ENCODE data around the gene FCHSD2. TPM values are rescaled to one million over a fixed set of nuclear protein-coding genes. Genes with fewer than 3 reads are reported as not detected.

The FCHSD2 gene
- total and polyA plus RNA-seq, 9 donors, result 18.6 to 68.5 (median 53.8) TPM

DNA sequence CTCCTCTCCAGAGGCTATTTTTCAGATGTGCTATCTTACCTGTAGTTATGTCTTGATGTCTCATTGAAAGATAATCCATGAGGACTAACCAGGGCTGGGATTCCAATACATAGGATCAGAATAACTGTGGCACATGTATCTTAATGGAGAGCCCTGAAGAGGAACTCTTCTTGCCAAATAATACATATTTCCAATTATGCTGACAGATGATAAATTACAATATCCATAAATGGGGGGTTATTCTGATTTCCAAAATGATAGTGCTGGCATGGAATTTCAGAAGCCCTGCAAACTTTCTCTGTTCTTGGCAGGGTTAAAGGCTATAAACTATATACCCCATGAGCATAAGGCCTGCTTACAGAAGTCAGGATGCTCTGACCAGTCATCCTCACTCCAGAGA lies 173.7 kb downstream of the FCHSD2 start:
- intact Hi-C loops (cut with DNase I), result no loop called here

DNA sequence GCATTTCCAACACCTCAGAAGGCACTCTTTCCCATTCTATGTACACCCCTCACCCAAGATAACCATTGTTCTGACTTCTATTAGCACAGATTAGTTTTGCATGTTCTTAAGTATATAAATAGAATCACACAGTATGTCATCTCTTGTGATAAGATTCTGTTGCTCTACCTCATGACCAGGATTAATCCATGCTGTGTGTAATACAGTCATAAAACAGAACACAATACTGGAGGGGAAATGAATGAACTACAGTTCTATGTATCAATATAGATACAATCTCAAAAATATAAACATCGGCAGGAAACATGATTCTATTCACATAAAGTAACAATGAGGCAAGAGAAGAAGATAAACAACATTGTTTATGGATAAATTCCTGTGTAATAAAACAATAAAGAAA lies 176.4 kb downstream of the FCHSD2 start:
- Histone ChIP-seq H3K4me1 (ENCODE audit: insufficient read depth) (peaks cover 2% of the 10 kb centered on the region), H3K9me3 (no peaks in the 10 kb centered on the region), H3K36me3 (no peaks in the 10 kb centered on the region), H3K27me3 (no peaks in the 10 kb centered on the region), H3K4me3 (no peak overlapping the region), H3K27ac (no peak overlapping the region)
- no peak for DNase-seq
- intact Hi-C loops (cut with DNase I), result no loop called here
- 76 to 88% (median 79%) methylated on average over 1 of the region's 1 CpG for WGBS, 3 donors
- TF ChIP-seq EP300 (IDR thresholded peaks at IDR 0.05) (no peak), POLR2A (IDR thresholded peaks at IDR 0.05) (no peak)
- TF ChIP-seq, protein P1, sequence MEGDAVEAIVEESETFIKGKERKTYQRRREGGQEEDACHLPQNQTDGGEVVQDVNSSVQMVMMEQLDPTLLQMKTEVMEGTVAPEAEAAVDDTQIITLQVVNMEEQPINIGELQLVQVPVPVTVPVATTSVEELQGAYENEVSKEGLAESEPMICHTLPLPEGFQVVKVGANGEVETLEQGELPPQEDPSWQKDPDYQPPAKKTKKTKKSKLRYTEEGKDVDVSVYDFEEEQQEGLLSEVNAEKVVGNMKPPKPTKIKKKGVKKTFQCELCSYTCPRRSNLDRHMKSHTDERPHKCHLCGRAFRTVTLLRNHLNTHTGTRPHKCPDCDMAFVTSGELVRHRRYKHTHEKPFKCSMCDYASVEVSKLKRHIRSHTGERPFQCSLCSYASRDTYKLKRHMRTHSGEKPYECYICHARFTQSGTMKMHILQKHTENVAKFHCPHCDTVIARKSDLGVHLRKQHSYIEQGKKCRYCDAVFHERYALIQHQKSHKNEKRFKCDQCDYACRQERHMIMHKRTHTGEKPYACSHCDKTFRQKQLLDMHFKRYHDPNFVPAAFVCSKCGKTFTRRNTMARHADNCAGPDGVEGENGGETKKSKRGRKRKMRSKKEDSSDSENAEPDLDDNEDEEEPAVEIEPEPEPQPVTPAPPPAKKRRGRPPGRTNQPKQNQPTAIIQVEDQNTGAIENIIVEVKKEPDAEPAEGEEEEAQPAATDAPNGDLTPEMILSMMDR (IDR thresholded peaks at IDR 0.05), result no peak

More for the DNA sequence above, 173.7 kb downstream of the FCHSD2 start:
- TF ChIP-seq EP300 (IDR thresholded peaks at IDR 0.05) (no peak), POLR2A (IDR thresholded peaks at IDR 0.05) (no peak)
- TF ChIP-seq, protein P1 (IDR thresholded peaks at IDR 0.05), result no peak
- H3K27ac ChIP-seq, result no peak overlapping the region
- DNase-seq, result no peak
- no peaks in the 10 kb centered on the region for H3K27me3 ChIP-seq
- H3K9me3 ChIP-seq, result no peaks in the 10 kb centered on the region
- H3K36me3 ChIP-seq, result no peaks in the 10 kb centered on the region
- H3K4me1 ChIP-seq (ENCODE audit: insufficient read depth), result peaks cover 9% of the 10 kb centered on the region
- H3K4me3 ChIP-seq, result no peak overlapping the region

DNA sequence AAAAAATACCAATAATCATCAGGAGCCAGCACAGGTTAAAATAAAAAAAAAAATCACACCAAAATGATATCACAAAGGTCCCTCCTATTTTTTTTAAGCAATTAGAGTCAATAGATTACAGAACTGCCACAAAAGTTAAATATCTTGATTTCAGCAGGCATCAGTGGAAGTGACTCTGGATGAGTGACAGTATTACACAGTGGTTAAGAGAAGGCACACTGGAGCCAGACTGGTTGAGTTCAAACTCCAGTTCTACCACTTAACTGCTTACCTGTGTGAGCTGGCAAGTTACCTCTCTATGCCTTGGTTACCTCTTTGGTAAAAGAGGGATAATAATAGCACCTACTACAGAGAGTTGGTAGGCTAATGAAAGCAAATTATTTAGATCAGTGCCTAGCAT lies 179.4 kb downstream of the FCHSD2 start:
- no peaks in the 10 kb centered on the region for H3K36me3 ChIP-seq
- H3K27me3 ChIP-seq, result no peaks in the 10 kb centered on the region
- no peak overlapping the region for H3K27ac ChIP-seq
- no peaks in the 10 kb centered on the region for H3K4me1 ChIP-seq (ENCODE audit: insufficient read depth)
- TF ChIP-seq, protein P1 (IDR thresholded peaks at IDR 0.05), result no peak
- no peak for TF ChIP-seq EP300 (IDR thresholded peaks at IDR 0.05)
- no peak for TF ChIP-seq POLR2A (IDR thresholded peaks at IDR 0.05)
- intact Hi-C loops (cut with DNase I), result no loop called here
- no peaks in the 10 kb centered on the region for H3K9me3 ChIP-seq
- no peak for DNase-seq
- H3K4me3 ChIP-seq, result no peak overlapping the region

DNA sequence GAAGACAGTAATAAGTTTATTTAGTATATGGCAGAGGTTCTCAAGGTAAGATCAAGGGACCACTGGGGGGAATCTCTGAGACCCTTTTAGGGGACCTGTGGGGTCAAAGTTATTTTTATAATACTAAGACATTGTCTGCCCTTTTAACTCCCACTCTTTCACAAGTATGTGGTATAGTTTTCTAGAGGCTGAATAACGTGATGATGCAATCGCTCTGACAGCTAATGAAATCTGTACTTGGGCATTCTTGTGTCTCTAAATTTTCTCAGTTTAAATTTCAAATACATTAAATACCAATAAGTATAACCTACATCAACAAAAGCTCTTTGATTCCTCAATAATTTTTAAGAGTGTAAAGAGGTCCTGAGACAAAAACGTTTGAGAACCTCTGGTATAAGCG lies 180.0 kb downstream of the FCHSD2 start:
- H3K4me3 ChIP-seq, result no peak overlapping the region
- no peaks in the 10 kb centered on the region for H3K9me3 ChIP-seq
- no peaks in the 10 kb centered on the region for H3K36me3 ChIP-seq
- H3K27ac ChIP-seq, result no peak overlapping the region
- no peaks in the 10 kb centered on the region for H3K27me3 ChIP-seq
- intact Hi-C loops (cut with DNase I), result no loop called here
- WGBS, 3 donors, result 78 to 86% (median 80%) methylated on average over 4 of the region's 4 CpGs
- no peak for DNase-seq
- no peaks in the 10 kb centered on the region for H3K4me1 ChIP-seq (ENCODE audit: insufficient read depth)
- no peak for TF ChIP-seq EP300 (IDR thresholded peaks at IDR 0.05)
- no peak for TF ChIP-seq POLR2A (IDR thresholded peaks at IDR 0.05)
- TF ChIP-seq, protein P1 (IDR thresholded peaks at IDR 0.05), result no peak
